AG09309 (cell line): ENCODE results near the gene ZNF485.

Source experiments
- DNase-seq: peaks from one replicate; pipeline ENCODE4 v3.0.0-alpha.2; 2010; ENCODE audit warnings: low read depth
- H3K4me3 ChIP-seq: 2 replicates; pipeline ENCODE4 v1.5.1; 2011; ENCODE audit warnings: mild to moderate bottlenecking, low read depth, low read length, moderate library complexity; ENCODE audit not compliant: control insufficient read depth
- TF ChIP-seq, protein P1 (sequence below): IDR thresholded peaks from 2 replicates; pipeline ENCODE4 v1.5.1; 2011; ENCODE audit warnings: mild to moderate bottlenecking, low read depth, low read length, inconsistent platforms; ENCODE audit not compliant: insufficient read depth, control insufficient read depth; ENCODE audit errors: missing control alignments

The ZNF485 gene

GRCh38 chr10:43605850-43606322 is 352 bp upstream of the ZNF485 start:
- DNase-seq = no peak
- TF ChIP-seq, protein P1, sequence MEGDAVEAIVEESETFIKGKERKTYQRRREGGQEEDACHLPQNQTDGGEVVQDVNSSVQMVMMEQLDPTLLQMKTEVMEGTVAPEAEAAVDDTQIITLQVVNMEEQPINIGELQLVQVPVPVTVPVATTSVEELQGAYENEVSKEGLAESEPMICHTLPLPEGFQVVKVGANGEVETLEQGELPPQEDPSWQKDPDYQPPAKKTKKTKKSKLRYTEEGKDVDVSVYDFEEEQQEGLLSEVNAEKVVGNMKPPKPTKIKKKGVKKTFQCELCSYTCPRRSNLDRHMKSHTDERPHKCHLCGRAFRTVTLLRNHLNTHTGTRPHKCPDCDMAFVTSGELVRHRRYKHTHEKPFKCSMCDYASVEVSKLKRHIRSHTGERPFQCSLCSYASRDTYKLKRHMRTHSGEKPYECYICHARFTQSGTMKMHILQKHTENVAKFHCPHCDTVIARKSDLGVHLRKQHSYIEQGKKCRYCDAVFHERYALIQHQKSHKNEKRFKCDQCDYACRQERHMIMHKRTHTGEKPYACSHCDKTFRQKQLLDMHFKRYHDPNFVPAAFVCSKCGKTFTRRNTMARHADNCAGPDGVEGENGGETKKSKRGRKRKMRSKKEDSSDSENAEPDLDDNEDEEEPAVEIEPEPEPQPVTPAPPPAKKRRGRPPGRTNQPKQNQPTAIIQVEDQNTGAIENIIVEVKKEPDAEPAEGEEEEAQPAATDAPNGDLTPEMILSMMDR = peak; percentile 13
- peak overlapping the region; percentile 86 for H3K4me3 ChIP-seq

DNA sequence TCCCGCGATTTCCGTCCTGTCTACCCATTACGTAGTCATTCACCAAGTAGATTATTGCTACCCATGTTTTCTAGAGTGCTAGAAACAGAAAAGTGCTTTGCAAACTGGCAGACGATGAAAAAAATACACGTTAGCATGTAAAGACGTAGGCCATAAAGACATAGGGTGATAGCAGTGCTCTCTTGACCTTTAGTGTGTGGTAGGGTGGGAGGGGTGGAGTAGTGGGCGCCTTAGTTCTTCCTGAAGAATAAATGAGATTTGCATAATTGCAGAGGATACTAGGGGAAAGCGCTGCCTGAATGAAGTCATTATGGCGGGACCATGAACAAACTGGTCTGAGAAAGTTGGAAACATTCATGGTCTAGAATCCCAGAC is 948 bp downstream of the ZNF485 start:
- no peak for DNase-seq
- TF ChIP-seq, protein P1 = no peak
- peak overlapping the region; percentile 86 for H3K4me3 ChIP-seq

- no peak overlapping the region for H3K4me3 ChIP-seq
- TF ChIP-seq, protein P1 = no peak
- no peak for DNase-seq
These were observed 4.4 kb downstream of the ZNF485 start for GRCh38 chr10:43610636-43611035.

- TF ChIP-seq, protein P1 = no peak
- no peak overlapping the region for H3K4me3 ChIP-seq
- no peak for DNase-seq
These were observed 10.6 kb downstream of the ZNF485 start for GRCh38 chr10:43616697-43617370.

DNA sequence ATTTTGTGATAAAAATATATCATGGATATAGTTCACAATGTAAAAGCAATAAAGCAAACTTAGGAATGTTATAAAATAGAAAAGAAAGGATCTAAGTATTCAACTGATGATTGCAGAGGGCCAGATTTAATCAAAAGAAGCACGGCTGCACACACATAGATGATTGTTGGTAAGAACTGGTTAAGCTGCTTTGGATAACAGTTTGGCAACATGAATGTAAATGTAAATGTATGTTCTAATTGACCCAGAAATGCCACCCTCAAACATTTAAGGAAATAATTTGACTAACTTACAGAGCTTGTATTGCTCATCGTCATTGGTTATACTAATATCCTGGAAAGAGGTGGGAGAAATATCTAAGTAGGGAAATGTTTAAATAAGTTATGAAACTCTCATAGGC is 13.1 kb downstream of the ZNF485 start:
- TF ChIP-seq, protein P1 = no peak
- no peak for DNase-seq

GRCh38 chr10:43622038-43622437 is 15.8 kb downstream of the ZNF485 start:
- no peak for DNase-seq
- TF ChIP-seq, protein P1 = no peak
- no peak overlapping the region for H3K4me3 ChIP-seq

More for the DNA sequence above, 13.1 kb downstream of the ZNF485 start:
- no peak overlapping the region for H3K4me3 ChIP-seq
